Measurements from ENCODE around the gene NUP210. TPM values are rescaled to one million over a fixed set of nuclear protein-coding genes. Genes with fewer than 3 reads are reported as not detected.

NUP210 gene
- total RNA-seq, 3 donors from 2014 or later (not counting 1 experiment from before 2014, with no cell fraction given) = 156 to 194 (median 179) TPM

DNA sequence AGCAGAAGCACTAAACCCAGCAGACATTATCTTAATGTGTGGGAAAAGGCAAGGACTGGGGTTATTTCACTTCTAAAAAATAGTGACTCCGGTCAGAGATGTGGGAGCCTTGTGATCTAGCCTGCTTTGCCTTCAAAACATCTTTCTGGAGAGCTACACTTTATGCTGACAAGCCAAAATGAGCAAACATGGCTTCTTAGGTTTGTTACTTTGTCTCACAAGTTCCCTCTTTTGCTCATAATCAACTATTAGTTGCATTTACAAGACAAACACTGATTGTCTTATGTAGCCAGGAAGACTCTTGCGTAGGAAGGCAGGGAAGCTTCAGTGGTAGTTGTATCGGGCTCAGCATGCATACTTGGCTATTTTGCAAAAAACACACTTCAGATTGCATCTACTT, 129.2 kb downstream of the NUP210 start:
- intact Hi-C loops (cut with micrococcal nuclease) = no loop called here
- Histone ChIP-seq H3K27ac (ENCODE audit: low read length) (no peak overlapping the region), H3K4me1 (ENCODE audit: control insufficient read depth, insufficient read depth, low read length) (no peaks in the 10 kb centered on the region), H3K27me3 (ENCODE audit: control insufficient read depth, insufficient read depth, low read length) (no peaks in the 10 kb centered on the region), H3K36me3 (ENCODE audit: control insufficient read depth, insufficient read depth, low read length) (no peaks in the 10 kb centered on the region), H3K4me3 (ENCODE audit: low read length) (no peak overlapping the region), H3K9me3 (ENCODE audit: control insufficient read depth, insufficient read depth, low read length) (no peaks in the 10 kb centered on the region)
- Mint-ChIP-seq H3K36me3 (no peaks in the 10 kb centered on the region), H3K27ac (no peak overlapping the region), H3K4me1 (no peaks in the 10 kb centered on the region), H3K27me3 (ENCODE audit: low read depth in 2 of 2) (peaks cover 24 to 33% of the 10 kb centered on the region in 2 donors), H3K4me3 (no peak overlapping the region), H3K9me3 (peaks cover 2 to 5% of the 10 kb centered on the region in 2 donors)
- 97% methylated on average over 2 of the region's 3 CpGs for WGBS (ENCODE audit: insufficient coverage)
- TF ChIP-seq, protein P1, sequence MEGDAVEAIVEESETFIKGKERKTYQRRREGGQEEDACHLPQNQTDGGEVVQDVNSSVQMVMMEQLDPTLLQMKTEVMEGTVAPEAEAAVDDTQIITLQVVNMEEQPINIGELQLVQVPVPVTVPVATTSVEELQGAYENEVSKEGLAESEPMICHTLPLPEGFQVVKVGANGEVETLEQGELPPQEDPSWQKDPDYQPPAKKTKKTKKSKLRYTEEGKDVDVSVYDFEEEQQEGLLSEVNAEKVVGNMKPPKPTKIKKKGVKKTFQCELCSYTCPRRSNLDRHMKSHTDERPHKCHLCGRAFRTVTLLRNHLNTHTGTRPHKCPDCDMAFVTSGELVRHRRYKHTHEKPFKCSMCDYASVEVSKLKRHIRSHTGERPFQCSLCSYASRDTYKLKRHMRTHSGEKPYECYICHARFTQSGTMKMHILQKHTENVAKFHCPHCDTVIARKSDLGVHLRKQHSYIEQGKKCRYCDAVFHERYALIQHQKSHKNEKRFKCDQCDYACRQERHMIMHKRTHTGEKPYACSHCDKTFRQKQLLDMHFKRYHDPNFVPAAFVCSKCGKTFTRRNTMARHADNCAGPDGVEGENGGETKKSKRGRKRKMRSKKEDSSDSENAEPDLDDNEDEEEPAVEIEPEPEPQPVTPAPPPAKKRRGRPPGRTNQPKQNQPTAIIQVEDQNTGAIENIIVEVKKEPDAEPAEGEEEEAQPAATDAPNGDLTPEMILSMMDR (IDR thresholded peaks at IDR 0.05) = no peak
- DNase-seq (no peak), ATAC-seq (no peak)

DNA sequence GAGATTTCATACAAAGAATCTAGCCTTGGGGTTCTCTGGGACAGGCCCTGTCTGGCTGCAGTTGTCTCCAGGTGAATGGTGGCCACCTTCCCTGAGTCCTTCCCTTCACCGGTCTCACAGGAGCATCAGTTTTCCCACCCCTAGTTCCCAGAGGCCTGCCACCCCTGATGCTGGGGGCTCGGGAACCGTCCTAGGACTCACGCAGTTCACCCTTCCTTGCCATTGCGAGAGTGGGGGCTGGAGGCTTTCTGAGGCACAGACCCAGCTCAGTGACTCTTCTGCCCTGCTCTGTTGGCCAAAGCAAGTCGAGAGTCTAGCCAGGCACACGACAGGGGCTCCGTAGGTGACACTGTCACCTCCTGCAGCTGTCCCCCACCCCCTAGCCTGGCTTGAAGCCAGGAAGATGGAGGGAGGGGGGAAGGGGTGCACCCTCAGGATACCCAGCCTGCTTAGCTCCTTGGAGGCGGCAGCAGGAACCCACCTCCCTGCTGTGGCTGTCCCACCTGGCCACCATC, 130.3 kb downstream of the NUP210 start:
- intact Hi-C loops (cut with micrococcal nuclease) = no loop called here
- WGBS (ENCODE audit: insufficient coverage) = 88% methylated on average over 8 of the region's 9 CpGs
- ATAC-seq = no peak
- Mint-ChIP-seq H3K36me3 (no peaks in the 10 kb centered on the region), H3K4me1 (no peaks in the 10 kb centered on the region), H3K27ac (no peak overlapping the region), H3K4me3 (no peak overlapping the region), H3K9me3 (peaks cover 2 to 5% of the 10 kb centered on the region in 2 donors), H3K27me3 (ENCODE audit: low read depth in 2 of 2) (peaks cover 24 to 38% of the 10 kb centered on the region in 2 donors)
- H3K4me1 ChIP-seq (ENCODE audit: control insufficient read depth, insufficient read depth, low read length) = no peaks in the 10 kb centered on the region
- TF ChIP-seq, protein P1 (IDR thresholded peaks at IDR 0.05) = no peak
- no peak overlapping the region for H3K27ac ChIP-seq (ENCODE audit: low read length)
- no peak for DNase-seq
- H3K4me3 ChIP-seq (ENCODE audit: low read length) = no peak overlapping the region
- H3K27me3 ChIP-seq (ENCODE audit: control insufficient read depth, insufficient read depth, low read length) = peaks cover 4% of the 10 kb centered on the region
- H3K36me3 ChIP-seq (ENCODE audit: control insufficient read depth, insufficient read depth, low read length) = no peaks in the 10 kb centered on the region
- no peaks in the 10 kb centered on the region for H3K9me3 ChIP-seq (ENCODE audit: control insufficient read depth, insufficient read depth, low read length)

DNA sequence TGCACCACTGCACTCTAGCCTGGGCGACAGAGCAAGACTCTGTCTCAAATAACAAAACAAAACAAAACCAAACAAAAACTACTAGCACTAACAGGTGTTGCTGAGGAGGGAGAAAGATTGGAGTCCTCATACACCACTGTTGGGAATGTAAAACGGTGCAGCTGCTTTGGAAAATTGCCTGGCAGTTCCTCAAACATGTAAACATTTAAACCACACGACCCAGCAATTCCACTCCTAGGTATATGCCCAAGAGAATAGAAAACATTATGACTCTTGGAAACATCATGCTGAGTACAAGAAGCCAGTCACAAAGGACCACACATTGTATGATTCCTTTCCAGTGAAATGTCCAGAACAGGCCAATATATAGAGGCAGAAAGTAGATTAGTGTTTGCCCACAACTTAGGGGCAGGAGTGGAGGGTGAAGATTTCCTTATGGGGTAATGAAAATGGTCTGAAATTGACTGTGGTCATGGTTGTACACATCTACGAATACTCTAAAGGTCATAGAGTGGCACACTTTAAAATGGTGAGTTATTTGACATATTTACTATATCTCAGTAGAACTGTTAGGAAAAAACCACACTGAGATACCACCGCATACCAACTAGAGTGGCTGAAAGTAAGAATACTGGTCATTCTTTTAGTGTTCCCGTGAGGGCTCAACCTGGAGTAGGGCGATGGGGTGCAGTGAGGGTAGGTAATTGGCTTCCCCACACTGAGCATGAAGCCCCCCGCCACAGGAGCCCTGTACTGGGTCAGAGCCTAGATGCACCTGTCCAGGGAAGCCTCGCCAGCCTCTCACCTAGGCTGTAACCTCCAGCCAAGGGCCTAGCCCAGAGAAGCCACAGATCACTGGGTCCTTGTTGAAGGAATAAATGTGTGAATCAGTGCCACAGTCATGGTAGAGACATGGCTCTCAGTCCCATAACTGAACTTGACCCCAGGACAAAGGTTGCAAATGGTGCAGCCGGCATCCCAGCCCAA, 131.1 kb downstream of the NUP210 start:
- peaks cover 10% of the 10 kb centered on the region for H3K27me3 ChIP-seq (ENCODE audit: control insufficient read depth, insufficient read depth, low read length)
- H3K9me3 ChIP-seq (ENCODE audit: control insufficient read depth, insufficient read depth, low read length) = peaks cover 2% of the 10 kb centered on the region
- Mint-ChIP-seq H3K4me1 (no peaks in the 10 kb centered on the region), H3K4me3 (no peak overlapping the region), H3K27ac (no peak overlapping the region), H3K9me3 (peaks cover 4 to 6% of the 10 kb centered on the region in 2 donors), H3K27me3 (ENCODE audit: low read depth in 2 of 2) (peaks cover 32 to 44% of the 10 kb centered on the region in 2 donors), H3K36me3 (peaks cover 8% of the 10 kb centered on the region)
- intact Hi-C loops (cut with micrococcal nuclease) = no loop called here
- DNase-seq (no peak), ATAC-seq (no peak)
- 79% methylated on average over 9 of the region's 10 CpGs for WGBS (ENCODE audit: insufficient coverage)
- H3K4me3 ChIP-seq (ENCODE audit: low read length) = no peak overlapping the region
- H3K27ac ChIP-seq (ENCODE audit: low read length) = no peak overlapping the region
- H3K4me1 ChIP-seq (ENCODE audit: control insufficient read depth, insufficient read depth, low read length) = no peaks in the 10 kb centered on the region
- TF ChIP-seq, protein P1 (IDR thresholded peaks at IDR 0.05) = no peak
- no peaks in the 10 kb centered on the region for H3K36me3 ChIP-seq (ENCODE audit: control insufficient read depth, insufficient read depth, low read length)

All from natural killer cell (primary cell).